A549 (cell line): ENCODE data around the gene ECSCR. TPM values are rescaled to one million over a fixed set of nuclear protein-coding genes. Genes with fewer than 3 reads are reported as not detected.
A peak's percentile ranks its signal among the peaks of the same experiment; 100 is the strongest.
"Not testable (repeated sequence)": the region's sequence is repeated elsewhere in the genome, so short reads cannot be mapped to it uniquely, and the experiment has no call there.

ENCODE experiments used
- ATAC-seq, 2 experiments: fragments of 200-7000 bp in 1 of 2; fragments of >200 bp in 1 of 2; cut with Nextera tagmentation in 1 of 2; cut with Tn5 transposase in 1 of 2; 3 replicates each; pipeline versions ENCODE4 v1.8.0 to v1.9.1; 2018 to 2020; ENCODE audit warnings: mild to moderate bottlenecking in 1 of 2, moderate library complexity in 1 of 2
- CTCF ChIA-PET: fragments of 300-600 bp; sonication (Branson Sonifier 250); formaldehyde crosslinking; extraction: SDS; loops from one replicate; lab custom pipeline; 2021; ENCODE audit warnings: antibody characterized with exemption, inconsistent platforms; lab: Yijun Ruan, JAX
- POLR2A ChIA-PET: fragments of 350-600 bp; formaldehyde crosslinking; extraction: SDS; loops from one replicate; lab custom pipeline; 2021; ENCODE audit warnings: antibody characterized with exemption, inconsistent platforms; lab: Yijun Ruan, JAX
- DNase-seq, 2 experiments: peaks; one replicate each; pipeline versions ENCODE4 v3.0.0 to v3.0.0-alpha.2; 2011 to 2016; ENCODE audit warnings: low read depth in 1 of 2, low spot score in 1 of 2
- FAIRE-seq: peaks from 2 replicates; lab custom pipeline; 2011; peaks lifted over from hg19 to GRCh38; lab: Jason Lieb, UNC
- H3K27ac ChIP-seq, 2 experiments: fragments of >200 bp; sonication (Bioruptor Twin); formaldehyde crosslinking; 3 replicates each; pipeline ENCODE4 v1.5.1; 2016 to 2017
- H3K4me1 ChIP-seq: fragments of >200 bp; sonication (Bioruptor Twin); formaldehyde crosslinking; 3 replicates; pipeline ENCODE4 v1.6.1; 2016
- H3K4me2 ChIP-seq: fragments of >200 bp; sonication (Bioruptor Twin); formaldehyde crosslinking; 3 replicates; pipeline ENCODE4 v1.6.1; 2016
- H3K4me3 ChIP-seq: fragments of >200 bp; sonication (Bioruptor Twin); formaldehyde crosslinking; 3 replicates; pipeline ENCODE4 v1.5.1; 2016
- H3K9me3 ChIP-seq: fragments of >200 bp; sonication (Bioruptor Twin); formaldehyde crosslinking; 3 replicates; pipeline ENCODE4 v1.6.1; 2016
- CHD2 ChIP-seq: fragments of 150-350 bp; IDR thresholded peaks from 2 replicates; pipeline ENCODE4 v1.6.1; 2014; ENCODE audit warnings: low read length; ENCODE audit not compliant: partially characterized antibody
- FOSB ChIP-seq: fragments of 250-450 bp; sonication (Bioruptor Pico); IDR thresholded peaks from 2 replicates; pipeline ENCODE4 v1.5.0; 2020; ENCODE audit warnings: mild to moderate bottlenecking, moderate library complexity
- HEYL ChIP-seq: fragments of 250-450 bp; sonication (Bioruptor Pico); IDR thresholded peaks from 2 replicates; pipeline ENCODE4 v1.8.0; 2021; ENCODE audit warnings: mild to moderate bottlenecking, moderate library complexity
- HMGXB4 ChIP-seq: fragments of 250-450 bp; sonication (Bioruptor Pico); IDR thresholded peaks from 2 replicates; pipeline ENCODE4 v1.5.0; 2021; ENCODE audit warnings: mild to moderate bottlenecking, moderate library complexity, borderline replicate concordance
- MAFK ChIP-seq: fragments of 450-650 bp; IDR thresholded peaks from 2 replicates; pipeline ENCODE4 v1.6.1; 2014; ENCODE audit not compliant: partially characterized antibody
- NR3C1 ChIP-seq: fragments of >200 bp; sonication (Bioruptor Twin); formaldehyde crosslinking; IDR thresholded peaks from 3 replicates; pipeline ENCODE4 v1.6.1; 2017
- RAD21 ChIP-seq, 2 experiments: fragments of >200 bp in 1 of 2; sonication (Bioruptor Twin) in 1 of 2; formaldehyde crosslinking in 1 of 2; IDR thresholded peaks in 1 of 2; conservative IDR thresholded peaks in 1 of 2; 2 replicates in 1 of 2; 3 replicates in 1 of 2; pipeline ENCODE4 v1.6.1; 2012 to 2018; ENCODE audit warnings: inconsistent platforms in 1 of 2
- SMC3 ChIP-seq: fragments of >200 bp; sonication (Bioruptor Twin); formaldehyde crosslinking; IDR thresholded peaks from 3 replicates; pipeline ENCODE4 v1.6.1; 2018; ENCODE audit warnings: inconsistent platforms
- TFCP2L1 ChIP-seq: fragments of 250-450 bp; sonication (Bioruptor Pico); IDR thresholded peaks from 2 replicates; pipeline ENCODE4 v1.5.0; 2021; ENCODE audit warnings: mild to moderate bottlenecking
- ZSCAN20 ChIP-seq: fragments of 250-450 bp; sonication (Bioruptor Pico); IDR thresholded peaks from 2 replicates; pipeline ENCODE4 v1.8.0; 2022; ENCODE audit warnings: mild to moderate bottlenecking, moderate library complexity
- WGBS: methylation state at CpG from one replicate; pipeline ENCODE4 v1.1.6; 2017; ENCODE audit errors: missing lambda C conversion rate; 5-methylcytosine and 5-hydroxymethylcytosine counted together
- polyA minus RNA-seq: library from RNA; depleted of rRNA, polyadenylated mRNA; stranded (reverse); fragments of >200 nt; gene quantifications from 2 replicates; pipeline ENCODE4 v1.2.3, GENCODE V29; 2011; rRNA and poly(A)+ RNA removed
- polyA plus RNA-seq, 4 experiments: library from polyadenylated mRNA; depleted of rRNA in 3 of 4; stranded (reverse); fragments of >200 nt; fragmentation: RNase III in 1 of 4; extraction: RNeasy Plus Mini Kit Qiagen cat#74134 plus additional on column Dnase treatment in 1 of 4; gene quantifications; 2 replicates in 3 of 4; 3 replicates in 1 of 4; pipeline ENCODE4 v1.2.3, GENCODE V29; 2011 to 2017

Gene ECSCR
- polyA plus RNA-seq (2011; rRNA removed) (not detected in 2 replicates), polyA plus RNA-seq (2017; fragmentation: RNase III; extraction: RNeasy Plus Mini Kit Qiagen cat#74134 plus additional on column Dnase treatment) (not detected in 3 replicates), polyA minus RNA-seq (not detected in 2 replicates)
- not detected in 2 replicates for polyA plus RNA-seq (2012; cell fraction: cytosol; rRNA removed)
- polyA plus RNA-seq (2012; cell fraction: nucleus; rRNA removed) = not detected in 2 replicates

GRCh38 chr5:139462586-139463276, at the start of gene ECSCR:
ECSCR (minus strand) TSS chr5:139462743; CDS start chr5:139462670, 73 bp downstream.
- ATAC-seq (no peak; a peak in 1 of 6 replicates), FAIRE-seq (no peak), DNase-seq (no peak)
- Histone ChIP-seq H3K27ac (no peak within 1 kb of the TSS), H3K4me3 (no peak within 1 kb of the TSS), H3K9me3 (no peaks in the 10 kb centered on the region), H3K4me1 (no peaks in the 10 kb centered on the region), H3K4me2 (no peak within 1 kb of the TSS)
- ChIA-PET CTCF (interaction anchor here (0.7 to 1.5 kb wide), 2 partner anchors 52 to 710 kb away, joined by 3 to 4 read pairs; no protein-coding TSS in a partner anchor), POLR2A (no interaction called here)
- WGBS = 70% methylated on average over 7 of the region's 10 CpGs
- no peak for TF ChIP-seq NR3C1
- no peak for TF ChIP-seq FOSB (CRISPR knock-in tag)
- TF ChIP-seq RAD21 (conservative IDR thresholded peaks at IDR 0.05 in 1 of 2, IDR thresholded peaks at IDR 0.05 in 1 of 2) = no peak
- no peak for TF ChIP-seq HMGXB4
- no peak for TF ChIP-seq ZSCAN20 (CRISPR knock-in tag)
- TF ChIP-seq HEYL (CRISPR knock-in tag) = no peak
- no peak for TF ChIP-seq CHD2
- no peak for TF ChIP-seq SMC3
- no peak for TF ChIP-seq TFCP2L1

- H3K27ac ChIP-seq, FAIRE-seq, ATAC-seq, H3K4me1 ChIP-seq, H3K9me3 ChIP-seq, H3K4me3 ChIP-seq, H3K4me2 ChIP-seq, POLR2A ChIA-PET, DNase-seq: not testable (repeated sequence)
- WGBS = 48% methylated on average over 5 of the region's 5 CpGs
- CTCF ChIA-PET = interaction anchor here (4.5 kb wide), 1 partner anchor 82 kb away, joined by 22 read pairs; no protein-coding TSS in a partner anchor
Measured at GRCh38 chr5:139504722-139505121, 42.2 kb upstream of the ECSCR start.

GRCh38 chr5:139503879-139504278, 41.3 kb upstream of the ECSCR start:
- H3K27ac ChIP-seq, H3K4me3 ChIP-seq, DNase-seq, H3K9me3 ChIP-seq, FAIRE-seq, ATAC-seq, POLR2A ChIA-PET, H3K4me1 ChIP-seq: not testable (repeated sequence)
- CTCF ChIA-PET = interaction anchor here (0.7 to 4.5 kb wide), 4 partner anchors 11 to 81 kb away, joined by 3 to 22 read pairs (median 4); no protein-coding TSS in a partner anchor
- WGBS = 42% methylated on average over 15 of the region's 15 CpGs
- peak overlapping the region; percentile 27; the same call in 1 of the 3 replicates for H3K4me2 ChIP-seq

- ChIA-PET POLR2A (interaction anchor here (1.5 kb wide), 1 partner anchor 14 kb away, joined by 6 read pairs; no protein-coding TSS in a partner anchor), CTCF (interaction anchor here (0.6 to 4.5 kb wide), 6 partner anchors 10 to 265 kb away, joined by 3 to 22 read pairs (median 4); no protein-coding TSS in a partner anchor)
- H3K4me3 ChIP-seq, FAIRE-seq, H3K4me1 ChIP-seq, ATAC-seq, H3K27ac ChIP-seq, H3K9me3 ChIP-seq, DNase-seq: not testable (repeated sequence)
- TF ChIP-seq MAFK = peak; percentile 85
- peak overlapping the region; percentile 27; the same call in 1 of the 3 replicates for H3K4me2 ChIP-seq
- WGBS = 81% methylated on average over 15 of the region's 15 CpGs
Measured at GRCh38 chr5:139503036-139503817, 40.7 kb upstream of the ECSCR start.
